ENCODE results near the gene GRB10. TPM values are rescaled to one million over a fixed set of nuclear protein-coding genes. Genes with fewer than 3 reads are reported as not detected.

The GRB10 gene
- total and polyA plus RNA-seq, 4 donors = 11.6 to 68.6 (median 41.0) TPM

- Histone ChIP-seq H3K27ac (ENCODE audit: low read depth in 1 of 2, low read length in 1 of 2) (no peak overlapping the region), H3K27me3 (ENCODE audit: control insufficient read depth in 3 of 3, insufficient read depth in 3 of 3, low read length in 2 of 3) (no peaks in the 10 kb centered on the region), H3K9me3 (ENCODE audit: control insufficient read depth in 4 of 4, insufficient read depth in 3 of 4, low read length in 3 of 4) (no peaks in the 10 kb centered on the region), H3K9ac (ENCODE audit: insufficient read depth in 1 of 2, low read length in 2 of 2) (no peak overlapping the region), H3K4me3 (no peak overlapping the region), H3K4me1 (ENCODE audit: control insufficient read depth in 5 of 5, insufficient read depth in 5 of 5, low read length in 5 of 5) (peaks cover 0 to 1% (median 0%) of the 10 kb centered on the region in 5 donors), H3K36me3 (ENCODE audit: control insufficient read depth in 4 of 4, insufficient read depth in 4 of 4, low read length in 4 of 4) (peaks cover 16 to 35% (median 21%) of the 10 kb centered on the region in 4 donors)
- DNase-seq (no peak), ATAC-seq (ENCODE audit: insufficient read depth, low FRiP score) (no peak)
- TF ChIP-seq CTCF (IDR thresholded peaks at IDR 0.05; ENCODE audit: control extremely low read depth, extremely low read depth) = no peak
- WGBS, 2 donors = 87% methylated on average over 7 of the region's 7 CpGs
These were observed 179.4 kb downstream of the GRB10 start for GRCh38 chr7:50603287-50603686.

GRCh38 chr7:50599385-50599784 is 183.3 kb downstream of the GRB10 start:
- ATAC-seq (ENCODE audit: insufficient read depth, low FRiP score) = no peak

GRCh38 chr7:50598460-50599343 is 184.0 kb downstream of the GRB10 start:
- H3K9me3 ChIP-seq (ENCODE audit: control insufficient read depth in 4 of 4, insufficient read depth in 3 of 4, low read length in 3 of 4) = no peaks in the 10 kb centered on the region
- H3K4me1 ChIP-seq (ENCODE audit: control insufficient read depth in 5 of 5, insufficient read depth in 5 of 5, low read length in 5 of 5) = peaks cover 0 to 1% (median 0%) of the 10 kb centered on the region in 5 donors
- ATAC-seq (ENCODE audit: insufficient read depth, low FRiP score) (no peak), DNase-seq (no peak)
- no peak for TF ChIP-seq CTCF (IDR thresholded peaks at IDR 0.05; ENCODE audit: control extremely low read depth, extremely low read depth)
- H3K4me3 ChIP-seq = no peak overlapping the region
- peaks cover under 1 to 27% (median 13%) of the 10 kb centered on the region in 4 donors for H3K36me3 ChIP-seq (ENCODE audit: control insufficient read depth in 4 of 4, insufficient read depth in 4 of 4, low read length in 4 of 4)
- no peak overlapping the region for H3K27ac ChIP-seq (ENCODE audit: low read depth in 1 of 2, low read length in 1 of 2)
- WGBS, 2 donors = 78 to 88% methylated on average over 18 of the region's 18 CpGs
- no peak overlapping the region for H3K9ac ChIP-seq (ENCODE audit: insufficient read depth in 1 of 2, low read length in 2 of 2)
- no peaks in the 10 kb centered on the region for H3K27me3 ChIP-seq (ENCODE audit: control insufficient read depth in 3 of 3, insufficient read depth in 3 of 3, low read length in 2 of 3)

More at GRCh38 chr7:50599385-50599784, 183.3 kb downstream of the GRB10 start:
- DNase-seq = no peak
- H3K27ac ChIP-seq (ENCODE audit: low read depth in 1 of 2, low read length in 1 of 2) = no peak overlapping the region
- H3K36me3 ChIP-seq (ENCODE audit: control insufficient read depth in 4 of 4, insufficient read depth in 4 of 4, low read length in 4 of 4) = peaks cover 7 to 28% (median 17%) of the 10 kb centered on the region in 4 donors
- 93 to 95% methylated on average over 12 of the region's 12 CpGs for WGBS, 2 donors
- TF ChIP-seq CTCF (IDR thresholded peaks at IDR 0.05; ENCODE audit: control extremely low read depth, extremely low read depth) = no peak
- peaks cover 0 to 1% (median 0%) of the 10 kb centered on the region in 5 donors for H3K4me1 ChIP-seq (ENCODE audit: control insufficient read depth in 5 of 5, insufficient read depth in 5 of 5, low read length in 5 of 5)
- H3K9ac ChIP-seq (ENCODE audit: insufficient read depth in 1 of 2, low read length in 2 of 2) = no peak overlapping the region
- H3K27me3 ChIP-seq (ENCODE audit: control insufficient read depth in 3 of 3, insufficient read depth in 3 of 3, low read length in 2 of 3) = no peaks in the 10 kb centered on the region
- H3K4me3 ChIP-seq = no peak overlapping the region
- no peaks in the 10 kb centered on the region for H3K9me3 ChIP-seq (ENCODE audit: control insufficient read depth in 4 of 4, insufficient read depth in 3 of 4, low read length in 3 of 4)

Data from lung (tissue), 12 donors.